IMR-90 (cell line): ENCODE data around the gene PNMA6E. TPM values are rescaled to one million over a fixed set of nuclear protein-coding genes. Genes with fewer than 3 reads are reported as not detected.

Experiments
- ATAC-seq: fragments of 200-7000 bp; cut with Tn5 transposase; 2 replicates; pipeline ENCODE4 v1.9.1; 2020; ENCODE audit warnings: low read depth, mild to moderate bottlenecking, moderate library complexity
- BruUV-seq: library from RNA; stranded (reverse); fragments of 400-500 nt; replicated peaks from 2 replicates; lab custom pipeline; 2021; lab: Mats Ljungman, UMichigan
- CTCF ChIA-PET: fragments of 300-600 bp; formaldehyde crosslinking; extraction: SDS; loops from one replicate; lab custom pipeline; 2021; ENCODE audit warnings: antibody characterized with exemption; lab: Yijun Ruan, JAX
- POLR2A ChIA-PET: fragments of 300-600 bp; sonication (Branson Sonifier 250); formaldehyde crosslinking; loops from one replicate; lab custom pipeline; 2022; ENCODE audit warnings: antibody characterized with exemption; ENCODE audit not compliant: unreplicated experiment; lab: Charles Lee
- DNase-seq: peaks from one replicate; pipeline ENCODE4 v3.0.0; 2013
- H2AFZ ChIP-seq: replicated peaks from 2 replicates; pipeline ENCODE3; 2013; ENCODE audit warnings: low read length, mild to moderate bottlenecking; ENCODE audit not compliant: poor library complexity
- H2AK5ac ChIP-seq: 2 replicates; pipeline ENCODE4 v1.6.1; 2013; ENCODE audit warnings: low read depth, low read length, inconsistent platforms
- H2AK9ac ChIP-seq: replicated peaks from 2 replicates; pipeline ENCODE3; 2013; ENCODE audit warnings: mild to moderate bottlenecking, low read depth, low read length, moderate library complexity; ENCODE audit not compliant: poor library complexity
- H2BK120ac ChIP-seq: 2 replicates; pipeline ENCODE4 v1.6.1; 2013; ENCODE audit warnings: low read depth, low read length, inconsistent platforms
- H2BK15ac ChIP-seq: 3 replicates; pipeline ENCODE4 v1.6.1; 2013; ENCODE audit warnings: low read depth, low read length, inconsistent platforms
- H2BK20ac ChIP-seq: 2 replicates; pipeline ENCODE4 v1.6.1; 2013; ENCODE audit warnings: low read depth, mild to moderate bottlenecking, inconsistent platforms, low read length, moderate library complexity
- H2BK5ac ChIP-seq: 2 replicates; pipeline ENCODE4 v1.6.1; 2013; ENCODE audit warnings: mild to moderate bottlenecking, low read depth, low read length, inconsistent platforms; ENCODE audit not compliant: poor library complexity, severe bottlenecking
- H3K14ac ChIP-seq: replicated peaks from 2 replicates; pipeline ENCODE4 v1.6.1; 2013; ENCODE audit warnings: low read depth, low read length, inconsistent platforms
- H3K18ac ChIP-seq: 2 replicates; pipeline ENCODE4 v1.6.1; 2013; ENCODE audit warnings: low read depth, low read length, control low read depth
- H3K23ac ChIP-seq: 2 replicates; pipeline ENCODE4 v1.6.1; 2013; ENCODE audit warnings: low read depth, low read length, inconsistent platforms
- H3K27ac ChIP-seq: 2 replicates; pipeline ENCODE4 v1.5.1; 2013; ENCODE audit warnings: mild to moderate bottlenecking, control low read depth, low read length; ENCODE audit not compliant: insufficient read depth
- H3K27me3 ChIP-seq: 2 replicates; pipeline ENCODE4 v1.6.1; 2013; ENCODE audit warnings: low read length; ENCODE audit not compliant: control insufficient read depth, insufficient read depth
- H3K36me3 ChIP-seq: 2 replicates; pipeline ENCODE4 v1.6.1; 2013; ENCODE audit warnings: low read length, mixed read lengths; ENCODE audit not compliant: control insufficient read depth, insufficient read depth
- H3K4ac ChIP-seq: 2 replicates; pipeline ENCODE4 v1.6.1; 2013; ENCODE audit warnings: low read depth, low read length, inconsistent platforms
- H3K4me1 ChIP-seq: 2 replicates; pipeline ENCODE4 v1.6.1; 2013; ENCODE audit warnings: low read length, mixed read lengths; ENCODE audit not compliant: control insufficient read depth, insufficient read depth
- H3K4me2 ChIP-seq: 2 replicates; pipeline ENCODE4 v1.6.1; 2013; ENCODE audit warnings: low read depth, mild to moderate bottlenecking, control low read depth, low read length, moderate library complexity
- H3K4me3 ChIP-seq: 2 replicates; pipeline ENCODE4 v1.5.1; 2013; ENCODE audit warnings: low read depth, mild to moderate bottlenecking, control low read depth, low read length, moderate library complexity; ENCODE audit not compliant: insufficient read depth
- H3K56ac ChIP-seq: 2 replicates; pipeline ENCODE4 v1.6.1; 2013; ENCODE audit warnings: low read length, inconsistent platforms; ENCODE audit not compliant: insufficient read depth; ENCODE audit errors: extremely low read depth
- H3K79me1 ChIP-seq, 2 experiments: 2 replicates each; pipeline ENCODE4 v1.6.1; 2013; ENCODE audit warnings: low read length in 2 of 2, inconsistent platforms in 1 of 2, low read depth in 1 of 2
- H3K9ac ChIP-seq: 2 replicates; pipeline ENCODE4 v1.6.1; 2013; ENCODE audit warnings: low read depth, low read length, control low read depth
- H3K9me1 ChIP-seq: 2 replicates; pipeline ENCODE4 v1.6.1; 2013; ENCODE audit warnings: low read length, inconsistent platforms; ENCODE audit not compliant: insufficient read depth
- H3K9me3 ChIP-seq: 2 replicates; pipeline ENCODE4 v1.6.1; 2013; ENCODE audit warnings: low read length; ENCODE audit not compliant: control insufficient read depth, insufficient read depth
- H4K20me1 ChIP-seq: 2 replicates; pipeline ENCODE4 v1.6.1; 2013; ENCODE audit warnings: low read length, inconsistent platforms; ENCODE audit not compliant: insufficient read depth
- H4K5ac ChIP-seq: 2 replicates; pipeline ENCODE4 v1.6.1; 2013; ENCODE audit warnings: mild to moderate bottlenecking, low read depth, low read length, control low read depth
- H4K8ac ChIP-seq, 2 experiments: 2 replicates each; pipeline ENCODE4 v1.6.1; 2013; ENCODE audit warnings: low read depth in 2 of 2, low read length in 2 of 2, control low read depth in 1 of 2, inconsistent platforms in 1 of 2
- H4K91ac ChIP-seq: 2 replicates; pipeline ENCODE4 v1.6.1; 2013; ENCODE audit warnings: low read depth, low read length, inconsistent platforms; ENCODE audit not compliant: insufficient read depth
- BHLHE40 ChIP-seq: fragments of 150-350 bp; IDR thresholded peaks from 2 replicates; pipeline ENCODE4 v1.6.1; 2016; ENCODE audit warnings: mild to moderate bottlenecking, low read depth, low read length
- CEBPB ChIP-seq: IDR thresholded peaks from 2 replicates; pipeline ENCODE4 v1.6.1; 2012; ENCODE audit warnings: low read depth, low read length, improper control_type of control experiment
- CHD1 ChIP-seq: IDR thresholded peaks from 2 replicates; pipeline ENCODE4 v1.6.1; 2012; ENCODE audit warnings: low read depth, low read length, improper control_type of control experiment
- MAFK ChIP-seq: IDR thresholded peaks from 2 replicates; pipeline ENCODE4 v1.6.1; 2012; ENCODE audit warnings: low read depth, low read length, improper control_type of control experiment
- MAZ ChIP-seq: IDR thresholded peaks from 2 replicates; pipeline ENCODE4 v1.6.1; 2012; ENCODE audit warnings: low read depth, mild to moderate bottlenecking, low read length, improper control_type of control experiment, moderate library complexity, borderline replicate concordance
- NFE2L2 ChIP-seq: fragments of 150-350 bp; IDR thresholded peaks from 2 replicates; pipeline ENCODE4 v1.6.1; 2016; ENCODE audit warnings: low read depth, mild to moderate bottlenecking, low read length
- POLR2A ChIP-seq: IDR thresholded peaks from 2 replicates; pipeline ENCODE4 v1.6.1; 2012; ENCODE audit warnings: mild to moderate bottlenecking, low read depth, low read length
- RCOR1 ChIP-seq: IDR thresholded peaks from 2 replicates; pipeline ENCODE4 v1.6.1; 2012; ENCODE audit warnings: mild to moderate bottlenecking, low read length, improper control_type of control experiment; ENCODE audit not compliant: insufficient replicate concordance
- SMC3 ChIP-seq: fragments of 150-350 bp; IDR thresholded peaks from 2 replicates; pipeline ENCODE4 v1.6.1; 2016; ENCODE audit warnings: low read depth, mild to moderate bottlenecking, antibody characterized with exemption, low read length, moderate library complexity
- WGBS, 2 experiments: methylation state at CpG; one replicate each; pipeline versions ENCODE4 v1.1.5 to v1.1.7; 2013; ENCODE audit warnings: missing lambda C conversion rate in 2 of 2; ENCODE audit not compliant: insufficient read length in 1 of 2; ENCODE audit errors: extremely low coverage in 2 of 2; 5-methylcytosine and 5-hydroxymethylcytosine counted together
- dilution Hi-C: fragments of 300-500 bp; cut with HindIII; formaldehyde crosslinking; loops from one replicate; pipeline ENCODE4 v1.14.3; 2018; ENCODE audit warnings: low sequenced_read_pairs; ENCODE audit not compliant: unreplicated experiment
- in situ Hi-C: fragments of 300-500 bp; cut with MboI; formaldehyde crosslinking; loops from 3 replicates; pipeline ENCODE4 v1.14.3; 2019; ENCODE audit warnings: low sequenced_read_pairs, inconsistent platforms, mixed read lengths
- intact Hi-C: fragments of 100-400 bp; cut with micrococcal nuclease; formaldehyde crosslinking; loops from 2 replicates; pipeline ENCODE4 v1.10.0; 2022
- polyA plus RNA-seq, 3 experiments: library from polyadenylated mRNA; depleted of rRNA; stranded (reverse); fragments of >200 nt; gene quantifications; 2 replicates each; pipeline ENCODE4 v1.2.3, GENCODE V29; 2012; ENCODE audit warnings: low replicate concordance in 1 of 3
- total RNA-seq: library from RNA; depleted of rRNA; stranded (reverse); fragments of >200 nt; gene quantifications from 2 replicates; pipeline ENCODE4 v1.2.3, GENCODE V29; 2012
- TF ChIP-seq, protein P1 (sequence below): fragments of 150-350 bp; IDR thresholded peaks from 2 replicates; pipeline ENCODE4 v1.6.1; 2017; ENCODE audit warnings: mild to moderate bottlenecking, antibody characterized with exemption, low read length, low read depth
- TF ChIP-seq, protein P2 (sequence below): fragments of 150-350 bp; IDR thresholded peaks from 2 replicates; pipeline ENCODE4 v1.6.1; 2016; ENCODE audit warnings: low read depth, mild to moderate bottlenecking, low read length, moderate library complexity, borderline replicate concordance

The PNMA6E gene
- total and polyA plus RNA-seq, 2 of the 4 experiments (the other 2 are of a cell fraction), result not detected

GRCh38 chrX:153442463-153442862, 41.3 kb upstream of the PNMA6E start:
- in situ Hi-C loops (no loop called here), dilution Hi-C loops (no loop called here), intact Hi-C loops (no loop called here)
- Histone ChIP-seq H3K4ac (no peak overlapping the region), H4K20me1 (no peaks in the 10 kb centered on the region), H2BK15ac (no peak overlapping the region), H3K23ac (no peak overlapping the region), H3K36me3 (no peaks in the 10 kb centered on the region), H2AK9ac (no peak overlapping the region), H2AK5ac (no peak overlapping the region), H3K9ac (no peak overlapping the region), H3K14ac (no peak overlapping the region), H4K8ac (no peak overlapping the region), H3K9me1 (no peaks in the 10 kb centered on the region), H3K4me2 (no peak overlapping the region), H2BK20ac (no peak overlapping the region), H2AFZ (no peak overlapping the region), H3K4me1 (no peaks in the 10 kb centered on the region), H3K56ac (no peak overlapping the region), H3K27me3 (peaks cover 3% of the 10 kb centered on the region), H3K27ac (no peak overlapping the region), H4K91ac (no peak overlapping the region), H3K79me1 (no peaks in the 10 kb centered on the region), H3K9me3 (peaks cover 6% of the 10 kb centered on the region), H4K5ac (no peak overlapping the region), H3K18ac (no peak overlapping the region), H2BK5ac (no peak overlapping the region), H2BK120ac (no peak overlapping the region), H3K4me3 (no peak overlapping the region)
- POLR2A ChIA-PET, result no interaction called here
- DNase-seq (no peak), ATAC-seq (no peak)
- no peak for TF ChIP-seq RCOR1
- TF ChIP-seq POLR2A, result no peak
- no peak for TF ChIP-seq MAFK
- TF ChIP-seq CHD1, result no peak
- no peak for TF ChIP-seq SMC3
- no peak for TF ChIP-seq NFE2L2
- no peak for TF ChIP-seq BHLHE40
- TF ChIP-seq, protein P1, sequence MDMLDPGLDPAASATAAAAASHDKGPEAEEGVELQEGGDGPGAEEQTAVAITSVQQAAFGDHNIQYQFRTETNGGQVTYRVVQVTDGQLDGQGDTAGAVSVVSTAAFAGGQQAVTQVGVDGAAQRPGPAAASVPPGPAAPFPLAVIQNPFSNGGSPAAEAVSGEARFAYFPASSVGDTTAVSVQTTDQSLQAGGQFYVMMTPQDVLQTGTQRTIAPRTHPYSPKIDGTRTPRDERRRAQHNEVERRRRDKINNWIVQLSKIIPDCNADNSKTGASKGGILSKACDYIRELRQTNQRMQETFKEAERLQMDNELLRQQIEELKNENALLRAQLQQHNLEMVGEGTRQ, result no peak
- TF ChIP-seq CEBPB, result no peak
- no peak for TF ChIP-seq MAZ
- TF ChIP-seq, protein P2, sequence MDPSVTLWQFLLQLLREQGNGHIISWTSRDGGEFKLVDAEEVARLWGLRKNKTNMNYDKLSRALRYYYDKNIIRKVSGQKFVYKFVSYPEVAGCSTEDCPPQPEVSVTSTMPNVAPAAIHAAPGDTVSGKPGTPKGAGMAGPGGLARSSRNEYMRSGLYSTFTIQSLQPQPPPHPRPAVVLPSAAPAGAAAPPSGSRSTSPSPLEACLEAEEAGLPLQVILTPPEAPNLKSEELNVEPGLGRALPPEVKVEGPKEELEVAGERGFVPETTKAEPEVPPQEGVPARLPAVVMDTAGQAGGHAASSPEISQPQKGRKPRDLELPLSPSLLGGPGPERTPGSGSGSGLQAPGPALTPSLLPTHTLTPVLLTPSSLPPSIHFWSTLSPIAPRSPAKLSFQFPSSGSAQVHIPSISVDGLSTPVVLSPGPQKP, result no peak
- WGBS, 2 experiments, result no CpG with 5 or more reads among the region's 5 CpGs
- no TSS peak for BruUV-seq
- CTCF ChIA-PET, result no interaction called here
